ENCODE data around the gene NEDD4L. TPM values are rescaled to one million over a fixed set of nuclear protein-coding genes. Genes with fewer than 3 reads are reported as not detected.

The NEDD4L gene
- total RNA-seq, 1 donor from 2014 or later: 41.1 TPM

GRCh38 chr18:58271770-58272169 lies 227.7 kb downstream of the NEDD4L start:
- no peaks in the 10 kb centered on the region for H3K27me3 Mint-ChIP-seq (ENCODE audit: unreplicated experiment)
- H3K36me3 Mint-ChIP-seq (ENCODE audit: unreplicated experiment): peaks cover 6% of the 10 kb centered on the region
- H3K4me1 Mint-ChIP-seq (ENCODE audit: unreplicated experiment): peaks cover 41% of the 10 kb centered on the region
- no peaks in the 10 kb centered on the region for H3K9me3 Mint-ChIP-seq (ENCODE audit: unreplicated experiment)
- no peak overlapping the region for H3K4me3 Mint-ChIP-seq (ENCODE audit: unreplicated experiment)
- H3K27ac Mint-ChIP-seq (ENCODE audit: unreplicated experiment): no peak overlapping the region
- TF ChIP-seq CTCF (IDR thresholded peaks at IDR 0.05): no peak
- no peak for DNase-seq (ENCODE audit: extremely low spot score, unreplicated experiment)

- TF ChIP-seq CTCF (IDR thresholded peaks at IDR 0.05): no peak
- Mint-ChIP-seq H3K27me3 (ENCODE audit: unreplicated experiment) (no peaks in the 10 kb centered on the region), H3K27ac (ENCODE audit: unreplicated experiment) (no peak overlapping the region), H3K9me3 (ENCODE audit: unreplicated experiment) (no peaks in the 10 kb centered on the region), H3K4me1 (ENCODE audit: unreplicated experiment) (peaks cover 36% of the 10 kb centered on the region), H3K4me3 (ENCODE audit: unreplicated experiment) (no peak overlapping the region), H3K36me3 (ENCODE audit: unreplicated experiment) (peaks cover 6% of the 10 kb centered on the region)
- DNase-seq (ENCODE audit: extremely low spot score, unreplicated experiment): no peak
Measured at GRCh38 chr18:58272209-58272608, 228.2 kb downstream of the NEDD4L start.

DNA sequence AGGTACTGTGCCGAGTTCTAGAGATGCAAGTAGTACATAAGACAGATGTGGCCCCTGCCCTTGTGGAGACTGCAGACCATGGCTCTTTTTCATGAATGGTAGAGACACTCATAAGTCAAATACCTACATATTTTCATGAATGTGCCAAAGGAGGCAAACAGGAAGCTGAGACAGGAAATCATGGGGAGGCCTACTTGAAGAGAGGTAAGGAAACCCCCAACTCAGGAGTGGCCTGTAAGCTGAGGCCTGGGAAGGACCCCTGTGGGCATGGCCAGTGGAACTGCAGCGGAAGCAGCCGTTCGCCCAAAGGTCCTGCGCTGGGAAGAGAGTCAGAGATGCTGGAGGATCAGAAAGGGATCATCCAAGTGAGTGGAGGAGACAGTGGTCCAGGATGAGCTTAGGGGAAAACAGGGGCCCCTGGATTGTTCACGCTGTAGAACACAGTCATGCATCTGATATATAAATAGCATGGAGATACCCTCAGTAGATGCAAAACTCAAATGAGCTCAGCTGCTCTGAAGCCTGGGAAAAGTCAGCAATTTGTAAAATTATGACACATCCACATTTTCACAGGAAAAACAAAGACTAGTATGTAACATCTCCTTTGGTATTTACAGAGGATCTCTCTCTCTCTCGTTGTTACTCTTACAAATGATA lies 228.9 kb downstream of the NEDD4L start:
- Mint-ChIP-seq H3K4me3 (ENCODE audit: unreplicated experiment) (no peak overlapping the region), H3K36me3 (ENCODE audit: unreplicated experiment) (peaks cover 6% of the 10 kb centered on the region), H3K27me3 (ENCODE audit: unreplicated experiment) (no peaks in the 10 kb centered on the region), H3K4me1 (ENCODE audit: unreplicated experiment) (peaks cover 29% of the 10 kb centered on the region), H3K27ac (ENCODE audit: unreplicated experiment) (no peak overlapping the region), H3K9me3 (ENCODE audit: unreplicated experiment) (no peaks in the 10 kb centered on the region)
- no peak for DNase-seq (ENCODE audit: extremely low spot score, unreplicated experiment)
- no peak for TF ChIP-seq CTCF (IDR thresholded peaks at IDR 0.05)

GRCh38 chr18:58275176-58275575 lies 231.2 kb downstream of the NEDD4L start:
- no peak for DNase-seq (ENCODE audit: extremely low spot score, unreplicated experiment)
- TF ChIP-seq CTCF (IDR thresholded peaks at IDR 0.05): no peak
- H3K4me1 Mint-ChIP-seq (ENCODE audit: unreplicated experiment): peaks cover 11% of the 10 kb centered on the region
- H3K9me3 Mint-ChIP-seq (ENCODE audit: unreplicated experiment): no peaks in the 10 kb centered on the region
- no peaks in the 10 kb centered on the region for H3K27me3 Mint-ChIP-seq (ENCODE audit: unreplicated experiment)
- no peak overlapping the region for H3K27ac Mint-ChIP-seq (ENCODE audit: unreplicated experiment)
- peaks cover 6% of the 10 kb centered on the region for H3K36me3 Mint-ChIP-seq (ENCODE audit: unreplicated experiment)
- H3K4me3 Mint-ChIP-seq (ENCODE audit: unreplicated experiment): no peak overlapping the region

DNA sequence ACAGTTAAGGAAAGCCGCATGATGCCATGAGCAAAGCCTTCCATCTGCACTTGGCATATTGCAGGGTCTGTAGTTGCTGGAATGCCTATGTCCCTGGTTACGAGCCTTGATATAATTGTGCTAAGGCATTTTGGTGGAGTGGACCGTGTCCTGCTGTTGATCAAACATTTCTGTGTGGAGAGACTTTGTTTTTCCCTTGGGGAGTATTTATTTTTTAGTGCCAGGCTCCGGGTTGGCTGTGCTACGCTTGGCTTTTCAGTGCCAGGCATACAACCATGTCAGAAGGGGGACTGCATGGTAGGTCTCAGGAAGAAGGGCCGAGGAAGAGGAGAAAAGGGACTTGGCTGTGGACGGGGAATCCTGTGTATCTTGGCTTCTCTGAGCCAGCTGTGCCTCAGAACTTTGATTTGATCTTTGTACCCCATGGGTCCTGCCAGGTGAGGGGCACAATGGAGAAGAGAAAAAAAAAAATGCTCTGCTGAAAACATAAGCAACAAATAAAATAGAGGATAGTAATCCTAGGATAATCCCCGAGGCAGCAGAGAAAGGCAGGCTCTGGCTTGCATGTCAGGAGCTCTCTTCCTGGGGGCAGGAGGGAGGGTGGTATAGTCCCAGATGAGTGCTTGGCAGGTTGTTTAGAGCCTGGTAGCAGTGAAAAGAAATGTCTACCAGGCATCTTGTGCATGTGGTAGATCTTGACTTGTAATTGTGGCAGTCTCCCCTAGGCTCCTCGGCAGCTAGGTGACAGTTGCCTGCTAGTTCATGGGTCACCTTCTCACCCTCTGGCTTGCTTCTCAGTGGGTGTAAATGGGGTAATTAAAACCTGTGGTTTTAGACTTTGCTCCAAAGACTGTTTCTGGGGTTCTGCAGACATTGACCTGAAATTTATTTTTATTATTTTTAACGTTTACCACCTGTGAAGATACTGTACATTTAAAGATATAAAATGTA lies 233.0 kb downstream of the NEDD4L start:
- Mint-ChIP-seq H3K4me3 (ENCODE audit: unreplicated experiment) (no peak overlapping the region), H3K27ac (ENCODE audit: unreplicated experiment) (no peak overlapping the region), H3K9me3 (ENCODE audit: unreplicated experiment) (no peaks in the 10 kb centered on the region), H3K27me3 (ENCODE audit: unreplicated experiment) (no peaks in the 10 kb centered on the region), H3K36me3 (ENCODE audit: unreplicated experiment) (peaks cover 6% of the 10 kb centered on the region), H3K4me1 (ENCODE audit: unreplicated experiment) (peaks cover 11% of the 10 kb centered on the region)
- TF ChIP-seq CTCF (IDR thresholded peaks at IDR 0.05): no peak
- DNase-seq (ENCODE audit: extremely low spot score, unreplicated experiment): no peak
